Measurements from ENCODE around the gene ZNF888. TPM values are rescaled to one million over a fixed set of nuclear protein-coding genes. Genes with fewer than 3 reads are reported as not detected.
"Not testable (repeated sequence)": the region's sequence is repeated elsewhere in the genome, so short reads cannot be mapped to it uniquely, and the experiment has no call there.

Gene ZNF888
- total RNA-seq, 2 donors from 2014 or later, result 0.74 to 1.3 TPM

DNA sequence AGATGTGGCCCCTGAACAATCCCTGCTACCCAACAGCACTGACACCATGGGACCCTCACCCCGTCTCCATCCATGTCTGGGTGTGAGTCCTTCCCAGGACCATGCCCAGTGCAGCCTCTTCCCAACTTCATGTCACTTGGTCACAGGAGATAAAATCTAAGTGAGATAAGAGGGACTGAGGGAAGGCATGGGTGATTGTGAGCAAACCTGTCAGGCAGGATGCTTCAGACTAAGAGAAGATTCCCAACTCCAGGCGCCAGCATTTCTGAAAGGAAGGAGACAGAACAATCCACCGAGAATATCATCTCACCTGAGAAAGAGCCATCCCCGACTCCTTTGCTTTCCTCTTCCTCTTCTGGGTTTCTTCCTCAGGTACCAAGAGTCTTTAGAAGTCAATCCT lies 33.3 kb downstream of the ZNF888 start:
- Histone ChIP-seq H3K27ac (no peak overlapping the region), H3K27me3 (no peaks in the 10 kb centered on the region), H3K36me3 (peaks cover 46% of the 10 kb centered on the region), H3K4me1 (no peaks in the 10 kb centered on the region), H3K9me3 (no peaks in the 10 kb centered on the region), H3K4me3 (no peak overlapping the region)
- TF ChIP-seq, protein P1, sequence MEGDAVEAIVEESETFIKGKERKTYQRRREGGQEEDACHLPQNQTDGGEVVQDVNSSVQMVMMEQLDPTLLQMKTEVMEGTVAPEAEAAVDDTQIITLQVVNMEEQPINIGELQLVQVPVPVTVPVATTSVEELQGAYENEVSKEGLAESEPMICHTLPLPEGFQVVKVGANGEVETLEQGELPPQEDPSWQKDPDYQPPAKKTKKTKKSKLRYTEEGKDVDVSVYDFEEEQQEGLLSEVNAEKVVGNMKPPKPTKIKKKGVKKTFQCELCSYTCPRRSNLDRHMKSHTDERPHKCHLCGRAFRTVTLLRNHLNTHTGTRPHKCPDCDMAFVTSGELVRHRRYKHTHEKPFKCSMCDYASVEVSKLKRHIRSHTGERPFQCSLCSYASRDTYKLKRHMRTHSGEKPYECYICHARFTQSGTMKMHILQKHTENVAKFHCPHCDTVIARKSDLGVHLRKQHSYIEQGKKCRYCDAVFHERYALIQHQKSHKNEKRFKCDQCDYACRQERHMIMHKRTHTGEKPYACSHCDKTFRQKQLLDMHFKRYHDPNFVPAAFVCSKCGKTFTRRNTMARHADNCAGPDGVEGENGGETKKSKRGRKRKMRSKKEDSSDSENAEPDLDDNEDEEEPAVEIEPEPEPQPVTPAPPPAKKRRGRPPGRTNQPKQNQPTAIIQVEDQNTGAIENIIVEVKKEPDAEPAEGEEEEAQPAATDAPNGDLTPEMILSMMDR (IDR thresholded peaks at IDR 0.05), result no peak
- no peak for DNase-seq (ENCODE audit: low spot score)

DNA sequence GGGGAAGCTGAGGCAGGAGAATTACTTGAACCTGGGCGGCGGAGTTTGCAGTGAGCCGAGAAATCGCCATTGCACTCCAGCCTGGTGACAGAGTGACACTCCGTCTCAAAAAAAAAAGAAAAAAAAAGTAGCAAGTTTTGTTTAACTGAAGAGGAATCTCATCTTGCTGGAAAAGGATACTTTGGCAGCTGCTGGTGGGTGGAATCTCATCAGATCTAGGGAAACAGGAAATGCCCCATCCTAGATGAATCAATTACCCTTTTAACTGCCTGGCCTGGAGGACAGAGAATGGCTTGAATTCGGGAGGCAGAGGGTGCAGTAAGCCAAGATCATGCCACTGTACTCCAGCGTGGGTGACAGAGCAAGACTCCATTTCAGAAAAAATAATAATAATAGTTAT lies 34.2 kb downstream of the ZNF888 start:
- Histone ChIP-seq H3K27me3 (no peaks in the 10 kb centered on the region), H3K36me3 (peaks cover 54% of the 10 kb centered on the region), H3K9me3 (no peaks in the 10 kb centered on the region), H3K27ac (no peak overlapping the region), H3K4me3 (no peak overlapping the region), H3K4me1 (no peaks in the 10 kb centered on the region)
- DNase-seq (ENCODE audit: low spot score), result no peak
- TF ChIP-seq, protein P1 (IDR thresholded peaks at IDR 0.05), result no peak

DNA sequence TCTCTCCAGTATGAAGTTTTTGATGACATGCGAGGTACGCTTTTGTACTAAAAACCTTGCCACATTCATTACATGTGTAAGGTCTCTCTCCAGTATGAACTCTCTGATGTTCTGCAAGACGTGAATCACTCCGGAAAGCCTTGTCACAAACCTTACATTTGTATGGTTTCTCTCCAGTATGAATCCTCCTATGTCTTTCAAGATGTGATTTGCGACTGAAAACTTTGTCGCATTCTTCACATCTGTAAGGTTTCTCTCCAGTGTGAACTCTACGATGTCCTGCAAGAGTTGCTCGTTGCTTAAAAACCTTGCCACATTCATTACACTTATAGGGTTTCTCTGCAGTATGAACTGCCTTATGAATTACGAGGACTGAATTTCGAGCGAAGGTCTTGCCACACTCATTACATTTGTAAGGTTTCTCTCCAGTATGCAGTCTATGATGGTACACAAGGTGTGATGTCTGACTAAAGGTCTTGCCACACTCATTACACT lies 42.3 kb downstream of the ZNF888 start:
- H3K4me3 ChIP-seq, result no peak overlapping the region
- DNase-seq (ENCODE audit: low spot score), result no peak
- H3K4me1 ChIP-seq, result no peaks in the 10 kb centered on the region
- H3K9me3 ChIP-seq, result peaks cover 4 to 29% of the 10 kb centered on the region in 2 donors
- H3K27me3 ChIP-seq, result no peaks in the 10 kb centered on the region
- H3K36me3 ChIP-seq, result peaks cover 57% of the 10 kb centered on the region
- no peak overlapping the region for H3K27ac ChIP-seq
- TF ChIP-seq, protein P1 (IDR thresholded peaks at IDR 0.05), result no peak

DNA sequence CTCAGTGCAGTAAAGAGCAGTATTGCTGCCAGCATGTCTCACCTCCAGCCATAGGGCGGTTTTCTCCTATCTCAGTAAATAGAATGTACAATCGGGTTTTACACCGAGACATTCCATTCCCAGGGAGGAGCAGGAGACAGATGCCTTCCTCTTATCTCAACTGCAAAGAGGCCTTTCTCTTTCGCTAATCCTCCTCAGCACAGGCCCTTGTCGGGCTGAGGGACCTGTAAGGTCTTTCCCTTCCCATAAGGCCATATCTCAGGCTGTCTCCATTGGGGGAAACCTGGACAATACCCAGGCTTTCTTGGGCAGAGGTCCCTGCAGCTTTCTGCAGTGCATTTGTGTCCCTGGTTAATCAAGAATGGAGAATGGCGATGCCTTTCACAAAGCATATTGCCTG lies 50.2 kb downstream of the ZNF888 start:
- H3K4me1 ChIP-seq; H3K27me3 ChIP-seq; H3K4me3 ChIP-seq; H3K27ac ChIP-seq; H3K9me3 ChIP-seq; H3K36me3 ChIP-seq; DNase-seq (ENCODE audit: low spot score): not testable (repeated sequence)

DNA sequence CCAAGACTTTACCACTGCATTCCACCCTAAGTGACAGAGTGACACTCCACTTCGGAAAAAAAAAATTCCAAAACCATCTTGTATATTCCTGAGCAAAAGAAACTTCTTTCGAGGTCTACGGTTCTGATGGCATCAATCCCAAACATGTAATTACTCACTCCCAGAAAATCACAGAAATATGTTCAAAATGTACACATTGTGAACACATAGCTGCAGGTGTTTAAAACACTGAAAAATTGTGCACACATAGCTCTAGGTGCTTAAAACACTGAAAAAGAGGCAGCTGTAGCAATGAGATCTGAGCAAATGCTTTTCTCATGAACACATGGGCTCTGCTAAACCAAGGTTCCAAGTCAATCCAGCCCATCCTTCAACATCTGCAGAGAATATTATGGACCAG lies 51.8 kb downstream of the ZNF888 start:
- H3K27me3 ChIP-seq, result no peaks in the 10 kb centered on the region
- H3K36me3 ChIP-seq, result no peaks in the 10 kb centered on the region
- TF ChIP-seq, protein P1 (IDR thresholded peaks at IDR 0.05), result no peak
- H3K27ac ChIP-seq, result no peak overlapping the region
- H3K4me1 ChIP-seq, result no peaks in the 10 kb centered on the region
- H3K4me3 ChIP-seq, result no peak overlapping the region
- DNase-seq (ENCODE audit: low spot score), result no peak
- no peaks in the 10 kb centered on the region for H3K9me3 ChIP-seq

DNA sequence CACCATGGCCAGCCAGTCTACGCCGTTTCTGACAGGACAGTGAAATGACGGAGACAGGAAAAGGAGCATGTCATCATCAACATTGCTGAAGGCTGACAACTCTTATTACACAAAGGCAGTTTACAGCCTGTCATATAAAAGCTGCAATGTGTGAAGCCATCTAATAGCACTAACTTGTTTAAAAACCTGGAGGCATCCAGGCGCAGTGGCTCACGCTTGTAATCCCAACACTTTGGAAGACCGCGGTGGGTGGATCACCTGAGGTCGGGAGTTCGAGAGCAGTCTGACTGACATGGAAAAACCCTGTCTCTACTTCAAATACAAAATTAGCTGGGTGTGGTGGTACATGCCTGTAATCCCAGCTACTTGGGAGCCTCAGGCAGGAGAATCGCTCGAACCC lies 55.2 kb downstream of the ZNF888 start:
- H3K4me3 ChIP-seq; H3K4me1 ChIP-seq; H3K36me3 ChIP-seq; DNase-seq (ENCODE audit: low spot score); H3K27ac ChIP-seq; H3K9me3 ChIP-seq; H3K27me3 ChIP-seq: not testable (repeated sequence)

DNA sequence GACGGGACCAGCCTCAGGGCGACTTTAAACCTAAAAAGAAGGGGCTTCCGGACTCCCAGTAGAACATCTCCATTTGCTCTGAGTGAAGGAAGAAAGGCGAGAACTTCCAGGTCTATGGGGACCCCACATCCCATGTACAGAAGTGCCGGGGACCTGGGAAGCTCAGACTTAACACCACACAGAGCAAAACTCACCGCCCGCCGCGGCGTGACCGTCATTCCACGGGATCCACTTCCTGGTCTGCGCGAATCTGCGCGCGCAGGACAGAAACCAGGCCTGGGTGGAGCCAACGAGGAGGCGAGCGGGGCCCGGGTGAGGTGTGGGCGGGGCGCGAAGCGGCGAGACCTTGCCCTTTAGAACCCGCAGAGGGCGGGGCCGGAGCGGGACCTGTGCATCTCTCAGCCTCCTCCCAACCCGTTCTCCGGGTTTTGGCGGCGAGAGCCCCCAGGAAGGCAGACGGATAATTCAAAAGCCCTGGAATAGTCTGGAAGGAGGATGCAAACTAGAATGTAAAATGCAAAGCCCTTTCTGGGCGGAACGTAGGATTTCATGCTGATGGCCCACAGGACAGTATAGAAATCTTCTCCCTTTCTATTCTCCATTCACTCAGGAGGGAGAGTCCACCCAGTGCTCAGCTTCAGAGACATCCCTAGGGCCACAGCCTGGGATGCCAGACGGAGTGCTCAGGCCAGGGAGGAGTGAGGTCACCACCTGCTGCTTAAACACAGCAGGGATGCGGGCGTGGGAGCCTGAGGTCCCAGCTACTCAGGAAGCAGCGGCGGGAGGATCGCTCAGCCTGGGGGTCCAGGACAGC lies 65.6 kb downstream of the ZNF888 start, which contains the start of gene ZNF468:
Gene ZNF468 (minus strand): TSS at position 242 of the 814 bp plus-strand sequence. CDS start 3,347 bp downstream, outside the sequence.
- Histone ChIP-seq H3K36me3 (peaks cover 16% of the 10 kb centered on the region), H3K27ac (peak within 1 kb of the TSS; percentile 31 to 49), H3K4me3 (peak within 1 kb of the TSS; percentile 66 to 69)
- DNase-seq (ENCODE audit: low spot score), result peak; percentile 76
- H3K9me3 ChIP-seq, H3K27me3 ChIP-seq, H3K4me1 ChIP-seq: not testable (repeated sequence)

DNA sequence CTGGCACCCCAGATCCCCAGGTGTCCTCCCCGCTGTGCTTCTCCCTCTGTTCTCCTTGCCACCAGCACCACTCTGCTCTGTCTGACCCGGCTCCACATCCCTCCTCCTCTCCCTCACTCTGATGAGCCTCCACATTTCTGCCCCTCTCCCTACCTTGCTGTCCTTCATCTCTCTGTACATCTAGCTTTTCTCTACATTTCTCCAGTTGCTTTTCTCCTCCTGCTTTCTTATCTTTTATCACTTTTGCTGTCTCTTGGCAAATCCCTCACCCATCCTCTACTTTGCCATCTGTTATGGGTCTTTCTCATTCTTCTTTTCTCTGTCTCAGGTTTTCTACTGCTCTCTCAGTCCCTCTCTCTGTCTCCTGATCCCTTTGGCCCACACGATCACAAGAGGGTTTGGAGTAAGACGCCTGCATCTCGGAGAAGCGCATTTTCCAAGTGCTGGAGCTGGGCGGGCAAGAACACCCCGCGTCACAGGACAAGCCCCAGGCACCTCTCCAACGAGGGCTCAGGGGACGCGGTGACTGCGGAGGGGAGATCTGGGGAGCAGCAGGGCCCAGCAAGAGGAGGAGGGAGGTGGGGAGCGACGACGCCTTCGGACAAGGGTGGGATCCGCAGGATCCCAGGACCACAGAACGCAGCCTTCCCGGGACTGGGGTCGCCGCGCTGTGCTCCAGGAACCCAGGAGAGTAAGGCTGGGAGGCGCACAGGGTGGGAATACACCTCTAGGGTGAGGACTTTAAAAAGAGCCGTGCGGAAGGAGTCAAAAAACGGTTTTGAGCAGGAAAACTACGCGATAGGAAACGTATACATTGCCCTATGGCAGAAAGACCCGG lies 66.5 kb downstream of the ZNF888 start:
- Histone ChIP-seq H3K36me3 (peaks cover 18% of the 10 kb centered on the region), H3K4me3 (peak overlapping the region; percentile 66 to 69), H3K27ac (peak overlapping the region; percentile 11 to 31)
- not testable (repeated sequence) for H3K4me1 ChIP-seq; H3K9me3 ChIP-seq; DNase-seq (ENCODE audit: low spot score); H3K27me3 ChIP-seq

All from right atrium auricular region (tissue), 2 donors.